Caki2 (cell line): ENCODE measurements around the gene ARL4A. TPM values are rescaled to one million over a fixed set of nuclear protein-coding genes. Genes with fewer than 3 reads are reported as not detected.
"Not testable (repeated sequence)": the region's sequence is repeated elsewhere in the genome, so short reads cannot be mapped to it uniquely, and the experiment has no call there.

Experiments
- DNase-seq: peaks from one replicate; pipeline ENCODE4 v3.0.0-alpha.2; 2015; ENCODE audit warnings: low read depth
- in situ Hi-C: cut with HindIII; loops from 2 replicates; pipeline ENCODE4 v1.10.0; 2016; ENCODE audit warnings: low sequenced_read_pairs, low pct_unique_long_range_greater_than_20kb, mixed read lengths
- total RNA-seq: library from RNA; depleted of rRNA; stranded (reverse); fragments of >200 nt; shearing (Covaris generic); gene quantifications from 2 replicates; pipeline ENCODE4 v1.2.3, GENCODE V29; 2014; ENCODE audit warnings: low replicate concordance

Gene ARL4A
- total RNA-seq, 1 experiment from 2014 or later = 45.1 TPM

DNA sequence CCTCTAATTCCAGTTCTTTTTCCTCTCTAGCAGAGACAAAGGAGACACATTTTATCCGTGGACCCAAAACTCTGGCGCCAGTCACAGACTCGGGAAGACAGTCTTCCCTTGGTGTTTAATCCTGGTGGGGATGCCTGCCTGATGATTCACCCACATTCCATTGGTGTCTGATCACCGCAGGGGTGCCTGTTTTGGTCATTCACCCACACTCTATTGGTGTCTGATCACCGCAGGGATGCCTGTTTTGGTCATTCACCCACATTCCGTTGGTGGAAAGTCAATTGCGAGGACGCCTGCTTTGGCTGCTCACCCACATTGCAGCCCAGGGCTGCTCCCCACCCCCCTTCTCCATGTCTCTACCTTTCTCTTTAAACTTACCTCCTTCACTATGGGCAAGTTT lies 27.0 kb upstream of the ARL4A start:
- peak; percentile 45 for DNase-seq
- in situ Hi-C loops = not testable (repeated sequence)

DNA sequence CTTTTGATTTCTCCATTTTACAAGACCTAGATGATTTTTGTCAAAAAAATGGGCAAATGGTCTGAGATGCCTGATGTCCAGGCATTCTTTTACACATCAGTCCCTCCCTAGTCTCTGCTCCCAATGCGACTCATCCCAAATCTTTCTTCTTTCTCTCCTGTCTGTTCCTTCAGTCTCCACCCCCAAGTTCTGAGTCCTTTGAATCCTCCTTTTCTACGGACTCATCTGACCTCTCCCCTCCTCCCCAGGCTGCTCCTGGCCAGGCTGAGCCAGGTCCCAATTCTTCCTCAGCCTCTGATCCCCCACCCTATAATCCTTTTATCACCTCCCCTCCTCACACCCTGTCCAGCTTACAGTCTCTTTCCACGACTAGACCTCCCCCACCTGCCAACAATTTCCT lies 26.4 kb upstream of the ARL4A start:
- DNase-seq, in situ Hi-C loops: not testable (repeated sequence)

DNA sequence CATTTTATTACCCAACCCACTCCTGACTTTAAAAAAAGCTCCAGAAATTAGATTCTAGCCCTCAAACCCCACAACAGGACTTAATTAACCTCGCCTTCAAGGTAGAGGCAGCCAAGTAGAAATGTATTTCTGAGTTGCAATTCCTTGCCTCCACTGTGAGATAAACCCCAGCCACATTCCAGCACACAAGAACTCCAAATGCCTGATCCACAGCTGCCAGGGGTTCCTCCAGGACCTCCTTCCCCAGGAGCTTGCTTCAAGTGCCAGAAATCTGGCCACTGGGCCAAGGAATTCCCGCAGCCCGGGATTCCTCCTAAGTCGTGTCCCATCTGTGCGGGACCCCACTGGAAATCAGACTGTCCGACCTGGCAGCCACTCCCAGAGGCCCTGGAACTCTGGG lies 25.9 kb upstream of the ARL4A start:
- DNase-seq = no peak

DNA sequence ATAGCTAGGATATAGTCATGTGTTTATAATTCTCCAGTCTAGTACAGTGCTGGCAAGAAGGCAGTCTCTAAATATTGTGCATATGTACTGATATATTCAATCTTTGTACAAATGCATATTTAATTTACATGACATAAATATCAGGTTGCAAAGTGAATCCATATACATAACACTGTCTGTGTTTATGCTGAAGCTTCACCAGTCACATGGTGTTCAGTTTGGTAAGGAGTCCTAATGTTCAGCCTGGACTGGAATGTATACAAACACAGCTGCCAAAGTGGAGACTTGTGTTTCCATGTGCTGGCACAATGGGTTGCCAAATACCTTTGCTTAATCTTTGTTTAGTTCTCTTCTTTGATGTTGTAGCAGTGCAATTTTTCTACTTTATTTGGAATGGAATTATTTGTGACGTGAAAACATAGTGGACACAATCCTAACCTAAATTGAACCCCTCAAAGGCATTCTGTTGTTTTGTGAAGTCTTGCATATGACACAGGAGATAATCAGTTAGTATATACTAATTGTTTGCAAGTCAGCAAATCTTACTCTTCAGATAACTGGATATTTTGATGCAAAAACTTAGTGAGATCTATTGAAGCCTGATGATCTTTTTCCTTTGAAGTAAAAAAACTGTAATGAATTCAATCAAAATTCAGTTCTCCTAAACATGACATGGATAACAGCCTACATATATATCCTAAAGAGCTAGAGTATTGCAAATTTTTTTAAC lies 17.3 kb upstream of the ARL4A start:
- in situ Hi-C loops = no loop called here
- no peak for DNase-seq

More for the DNA sequence above, 25.9 kb upstream of the ARL4A start:
- in situ Hi-C loops = no loop called here

DNA sequence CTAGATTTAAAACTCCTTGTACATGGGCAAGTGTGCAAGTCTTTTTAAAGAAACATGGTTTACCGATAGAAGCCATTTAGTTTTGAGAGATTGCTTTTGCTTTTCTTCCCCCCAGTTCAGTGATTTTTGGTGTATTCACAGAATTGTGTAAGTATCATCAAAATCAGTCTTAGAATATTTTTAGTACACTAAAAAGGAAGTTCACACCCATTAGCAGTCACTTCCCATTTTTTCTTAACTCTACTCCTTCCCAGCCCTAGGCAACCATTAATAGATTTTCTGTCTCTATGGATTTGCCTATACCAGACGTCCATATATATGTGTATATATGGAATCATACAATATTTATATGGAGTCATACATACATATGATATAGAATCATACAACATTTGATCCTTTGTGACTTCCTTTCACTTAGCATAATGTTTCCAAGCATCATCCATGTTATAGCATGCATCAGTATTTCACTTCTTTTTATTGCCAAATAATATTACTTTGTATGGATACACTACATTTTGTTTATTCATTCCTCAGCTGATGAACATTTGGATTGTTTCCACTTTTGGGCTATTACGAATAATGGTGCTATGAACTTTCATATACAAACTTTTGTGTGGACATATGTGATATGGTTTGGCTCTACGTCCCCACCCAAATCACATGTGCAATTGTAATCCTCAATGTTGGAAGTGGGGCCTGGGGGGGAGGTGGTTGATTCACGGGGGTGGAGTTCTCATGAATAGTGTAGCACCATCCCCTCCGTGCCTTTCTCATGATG lies 16.5 kb upstream of the ARL4A start:
- in situ Hi-C loops = no loop called here
- DNase-seq = no peak

DNA sequence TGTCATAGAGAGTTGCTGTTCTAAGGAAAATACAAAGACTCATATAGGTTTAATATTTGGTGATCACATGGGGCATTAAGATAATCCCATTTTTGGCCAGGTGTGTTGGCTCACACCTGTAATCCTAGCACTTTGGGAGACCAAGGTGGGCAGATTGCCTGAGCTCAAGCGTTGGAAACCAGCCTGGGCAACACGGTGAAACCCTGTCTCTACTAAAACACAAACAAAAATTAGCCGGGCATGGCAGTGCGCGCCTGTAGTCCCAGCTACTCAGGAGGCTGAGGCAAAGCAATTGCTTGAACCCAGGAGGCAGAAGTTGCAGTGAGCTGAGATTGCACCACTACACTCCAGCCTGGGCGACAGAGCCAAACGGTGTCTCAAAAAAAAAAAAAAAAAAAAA lies 14.0 kb upstream of the ARL4A start:
- DNase-seq, in situ Hi-C loops: not testable (repeated sequence)

DNA sequence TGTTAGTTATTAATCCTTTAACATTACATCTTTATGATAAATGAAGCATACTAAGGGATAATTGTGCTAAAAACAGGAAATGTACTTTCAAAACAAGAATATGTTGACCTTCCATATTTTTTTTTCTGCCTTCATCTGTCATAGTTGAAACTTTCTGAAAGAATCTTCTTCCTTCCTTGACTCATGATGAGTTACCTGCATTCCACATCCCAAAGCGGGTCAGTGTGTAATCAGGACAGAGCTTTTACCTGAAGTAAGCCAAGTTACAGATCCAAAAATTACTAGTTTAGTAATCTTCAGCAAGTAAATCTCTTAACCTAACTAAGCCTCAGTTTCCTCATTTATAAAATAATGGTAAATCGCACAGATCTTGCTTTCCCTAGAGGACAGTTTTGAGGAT lies 13.4 kb upstream of the ARL4A start:
- in situ Hi-C loops = no loop called here
- DNase-seq = no peak

DNA sequence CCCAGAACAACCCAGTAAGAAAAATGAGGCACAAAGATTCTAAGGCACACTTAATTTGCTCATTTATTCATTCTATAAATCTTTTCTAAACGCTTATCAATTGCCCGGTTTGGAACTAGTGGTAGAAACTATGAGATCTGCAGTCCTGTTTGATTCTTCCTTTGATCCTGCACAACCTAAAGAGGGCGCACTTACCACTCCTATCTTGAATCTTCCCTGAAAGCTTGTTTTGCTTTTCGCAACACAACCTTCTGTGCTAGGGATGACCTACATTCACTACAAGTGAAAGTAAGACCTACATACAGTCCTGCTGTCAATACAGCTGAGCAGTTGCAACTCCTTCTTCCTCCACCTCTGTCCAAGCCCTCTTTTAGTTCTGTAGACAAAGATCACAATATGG lies 12.6 kb upstream of the ARL4A start:
- in situ Hi-C loops = no loop called here
- peak; percentile 34 for DNase-seq

DNA sequence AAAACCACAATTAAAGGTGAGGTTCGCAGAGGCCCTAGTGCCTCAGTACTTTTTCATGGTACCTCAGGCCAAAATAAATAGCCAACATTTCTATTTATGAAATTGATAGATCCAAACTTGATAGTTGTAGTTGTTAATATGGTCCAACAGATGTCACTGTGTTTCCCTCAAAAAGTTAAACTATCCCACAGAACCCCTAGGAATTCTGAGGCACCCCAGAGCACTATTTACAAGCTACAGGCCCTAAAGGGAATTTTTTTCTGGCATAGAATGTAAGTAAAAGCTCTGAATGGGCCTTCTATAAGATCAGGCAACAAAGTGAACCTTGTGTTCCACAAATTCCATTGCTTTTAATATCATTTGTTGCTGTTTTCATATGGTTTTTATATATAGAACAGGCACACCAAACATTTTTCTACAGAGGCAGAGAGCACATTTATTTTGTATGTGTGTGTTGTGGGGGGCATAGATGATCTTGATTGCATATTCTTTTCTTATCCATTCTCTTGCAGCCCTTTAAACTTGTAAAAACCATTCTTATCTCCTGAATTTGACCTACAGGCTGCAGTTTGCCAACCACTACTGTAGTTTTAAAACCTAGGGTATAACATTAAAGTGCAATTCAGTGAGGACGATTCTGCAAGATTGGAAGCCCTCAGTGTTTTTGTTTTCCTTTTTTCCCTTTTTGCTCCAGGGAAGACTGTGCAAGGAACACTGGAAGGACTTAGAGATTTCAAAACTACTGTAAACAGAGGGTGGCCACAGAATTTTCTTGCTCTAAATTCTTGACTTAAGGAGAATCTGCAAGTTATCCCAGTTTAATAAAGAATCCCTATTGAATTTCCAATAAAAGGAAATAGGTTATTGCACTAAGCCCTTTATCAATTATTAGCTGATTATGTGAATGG lies 3.5 kb upstream of the ARL4A start:
- in situ Hi-C loops = no loop called here
- no peak for DNase-seq

DNA sequence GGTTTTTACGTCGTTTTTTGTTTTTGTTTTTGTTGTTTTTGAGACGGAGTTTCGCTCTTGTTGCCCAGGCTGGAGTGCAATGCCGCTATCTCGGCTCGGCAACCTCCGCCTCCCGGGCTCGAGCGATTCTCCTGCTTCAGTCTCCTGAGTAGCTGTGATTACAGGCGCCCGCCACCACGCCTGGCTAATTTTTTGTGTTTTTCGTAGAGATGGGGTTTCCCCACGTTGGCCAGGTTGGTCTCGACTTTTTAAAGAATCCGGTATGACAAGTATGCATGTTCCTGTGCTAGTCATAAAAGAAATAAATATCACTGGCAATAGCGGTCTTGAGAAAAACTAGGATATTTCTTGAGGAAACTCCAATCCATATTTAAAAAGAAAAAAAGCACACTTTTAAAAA lies 2.7 kb upstream of the ARL4A start:
- peak; percentile 83 for DNase-seq
- in situ Hi-C loops = no loop called here

DNA sequence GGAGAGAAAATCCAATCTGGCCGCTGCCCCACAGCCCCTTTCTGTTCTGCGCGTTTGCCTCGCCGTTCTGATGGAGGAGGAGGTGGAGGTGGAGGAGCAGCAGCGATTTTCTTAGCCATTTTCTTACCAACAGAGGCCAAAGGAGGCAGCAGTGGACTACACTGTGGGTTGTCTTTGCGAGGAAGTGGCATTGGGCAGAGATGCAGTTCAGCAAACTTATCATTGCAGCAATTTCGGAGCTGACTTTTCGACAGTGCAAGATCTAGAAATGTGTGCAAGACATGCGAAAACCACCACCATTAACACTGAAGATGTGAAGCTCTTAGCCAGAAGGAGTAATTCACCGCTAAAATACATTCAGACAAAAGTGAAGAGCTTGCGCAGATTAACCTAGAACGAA lies 1.9 kb upstream of the ARL4A start:
- in situ Hi-C loops = no loop called here
- peak; percentile 79 for DNase-seq

DNA sequence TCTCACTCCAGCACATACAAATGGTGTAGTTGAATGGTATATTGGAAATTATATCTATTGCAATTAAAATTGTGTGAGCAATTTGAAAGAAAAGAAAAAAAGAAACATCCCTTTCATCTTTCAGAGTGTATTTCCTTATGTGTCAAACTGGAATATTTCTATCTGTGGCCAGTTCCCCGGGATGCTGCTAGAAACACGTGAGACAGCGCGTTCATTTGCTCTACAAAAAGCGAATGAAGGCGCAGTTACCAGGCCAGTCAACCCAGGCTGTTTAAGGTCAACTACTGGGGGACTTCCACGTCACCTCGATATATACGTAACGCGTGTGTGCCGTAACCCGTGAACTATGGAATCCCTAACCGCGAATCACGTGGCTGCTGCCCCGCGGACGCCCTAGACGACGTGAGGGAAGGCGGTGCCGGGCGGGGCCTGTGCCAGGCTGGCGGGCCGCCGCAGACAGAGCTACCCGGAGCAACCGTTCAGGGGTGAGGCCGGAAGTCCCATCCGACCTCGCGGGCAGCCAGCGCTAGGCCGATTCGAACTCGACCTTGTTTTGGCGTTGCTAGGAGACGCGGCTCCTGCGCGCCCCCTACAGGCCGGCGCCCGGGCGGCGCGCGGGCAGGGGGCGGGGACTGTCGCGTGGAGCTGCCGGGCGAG lies 1.1 kb upstream of the ARL4A start:
- peak; percentile 99 for DNase-seq
- in situ Hi-C loops = no loop called here

DNA sequence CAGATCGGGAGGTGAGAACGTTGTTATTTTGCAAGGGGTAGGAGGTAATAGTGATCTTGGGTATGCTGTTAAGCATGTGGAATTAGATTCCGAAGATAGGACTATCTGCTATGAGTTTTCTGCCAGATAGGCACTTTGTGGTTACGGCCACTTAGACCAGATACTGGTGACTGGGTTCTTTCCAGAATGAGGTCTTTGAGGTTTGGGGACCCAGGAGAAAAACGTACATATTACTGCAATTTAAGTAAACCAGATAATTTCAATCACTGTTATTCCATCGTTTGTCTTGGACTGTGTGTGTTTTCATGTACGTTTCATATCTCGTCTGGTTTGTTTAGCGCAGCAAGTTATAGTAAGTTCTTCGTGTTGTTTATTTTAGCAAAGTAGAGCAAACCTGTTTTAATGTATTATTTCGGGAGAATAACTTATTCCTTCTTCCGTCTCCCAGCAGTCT lies 312 bp downstream of the ARL4A start:
- in situ Hi-C loops = no loop called here

DNA sequence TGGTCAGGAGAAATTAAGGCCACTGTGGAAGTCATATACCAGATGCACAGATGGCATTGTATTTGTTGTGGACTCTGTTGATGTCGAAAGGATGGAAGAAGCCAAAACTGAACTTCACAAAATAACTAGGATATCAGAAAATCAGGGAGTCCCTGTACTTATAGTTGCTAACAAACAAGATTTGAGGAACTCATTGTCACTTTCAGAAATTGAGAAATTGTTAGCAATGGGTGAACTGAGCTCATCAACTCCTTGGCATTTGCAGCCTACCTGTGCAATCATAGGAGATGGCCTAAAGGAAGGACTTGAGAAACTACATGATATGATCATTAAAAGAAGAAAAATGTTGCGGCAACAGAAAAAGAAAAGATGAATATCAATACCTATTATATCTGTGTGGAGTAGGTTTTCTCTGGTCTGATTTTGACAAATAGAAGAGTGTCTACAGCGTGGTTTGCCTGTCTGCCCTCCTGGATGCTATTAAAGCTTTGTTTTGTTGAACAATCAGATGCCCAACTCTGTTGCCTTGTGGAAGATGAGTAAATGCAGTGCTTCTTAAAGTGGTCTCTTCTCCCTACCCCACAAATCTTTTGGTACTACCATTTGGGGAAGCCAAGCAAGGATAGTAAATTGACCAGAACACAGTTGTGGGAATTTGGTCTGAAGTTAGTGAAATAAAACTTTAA lies 1.2 kb downstream of the ARL4A start:
- in situ Hi-C loops, DNase-seq: not testable (repeated sequence)

More for the DNA sequence above, 312 bp downstream of the ARL4A start:
- no peak for DNase-seq

DNA sequence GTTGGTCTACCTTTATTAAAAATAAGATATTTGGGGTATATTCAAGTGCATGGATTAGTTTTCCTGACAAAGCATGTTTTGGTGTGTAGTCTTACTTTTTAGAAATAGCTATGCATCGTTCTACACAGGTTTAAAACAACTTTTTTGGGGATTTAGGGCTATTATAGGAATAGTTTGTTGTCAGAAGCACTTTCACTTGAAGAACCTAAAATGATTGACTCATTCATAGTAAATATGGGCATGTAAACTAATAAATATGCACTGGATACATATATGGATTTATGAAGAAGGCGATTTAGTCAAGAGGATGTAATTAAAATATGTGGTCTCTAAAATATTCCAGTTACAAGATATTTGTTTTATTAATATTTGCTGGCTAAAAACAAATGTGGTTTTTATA lies 2.0 kb downstream of the ARL4A start:
- in situ Hi-C loops = no loop called here
- no peak for DNase-seq

DNA sequence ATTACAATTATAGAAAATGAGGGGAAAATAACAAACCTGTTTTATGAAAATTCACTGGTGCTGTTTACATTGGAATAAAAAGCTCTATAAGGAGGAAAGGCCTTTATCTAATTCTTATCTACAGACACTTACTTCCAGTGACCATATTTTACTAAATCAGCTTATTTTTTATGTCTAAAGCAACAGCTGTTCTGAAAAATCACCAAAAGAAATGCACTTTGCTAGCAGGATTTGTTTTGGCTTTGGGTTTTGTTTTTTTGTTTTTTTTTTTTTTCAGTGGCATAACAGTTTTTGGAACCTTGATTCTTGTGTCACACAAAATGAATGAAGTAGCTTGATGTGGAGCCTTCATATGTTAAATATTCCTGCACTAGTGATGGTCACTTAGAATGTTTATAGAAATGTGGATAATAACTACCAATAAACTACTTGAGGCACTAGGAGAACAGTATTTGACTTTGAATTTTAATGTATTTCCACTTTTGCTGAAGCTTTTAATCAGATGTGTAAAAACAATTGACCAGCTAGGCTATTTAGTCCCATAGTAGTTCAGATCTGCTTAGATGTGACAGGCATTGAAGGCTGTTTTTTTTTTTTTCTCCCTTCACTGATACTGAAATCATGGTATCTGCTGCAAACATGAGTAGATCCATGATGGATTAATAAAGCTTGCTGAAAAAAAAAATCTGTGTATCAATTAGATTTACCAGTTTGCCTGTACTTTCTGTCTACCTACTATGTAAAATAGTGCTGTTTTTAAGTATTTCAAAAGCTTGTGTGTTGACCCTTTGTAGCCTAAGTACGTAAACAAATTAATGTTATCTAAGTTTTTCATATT lies 2.8 kb downstream of the ARL4A start:
- in situ Hi-C loops = no loop called here
- DNase-seq = no peak

DNA sequence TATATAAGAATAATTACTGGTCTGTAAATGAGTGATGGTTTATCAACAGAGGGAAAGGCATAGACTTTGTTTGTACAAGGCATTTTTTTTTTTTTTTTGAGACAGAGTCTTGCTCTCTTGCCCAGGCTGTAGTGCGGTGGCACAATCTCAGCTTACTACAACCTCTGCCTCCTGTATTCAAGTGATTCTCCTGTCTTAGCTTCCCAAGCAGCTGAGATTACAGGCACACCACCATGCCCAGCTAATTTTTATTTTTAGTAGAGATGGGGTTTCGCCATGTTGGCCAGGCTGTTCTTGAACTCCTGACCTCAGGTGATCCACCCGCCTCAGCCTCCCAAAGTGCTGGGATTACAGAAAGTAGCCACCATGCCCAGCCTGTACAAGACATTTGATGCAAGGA lies 4.0 kb downstream of the ARL4A start:
- DNase-seq, in situ Hi-C loops: not testable (repeated sequence)
